Activated CD8-positive, alpha-beta memory T cell treated with anti-CD3 and anti-CD28 coated beads, Interleukin-2, amount 10 ng/mL, durations not matched to agents 7 days and 5 days (primary cell): Measurements from ENCODE around the gene ZNF296. TPM values are rescaled to one million over a fixed set of nuclear protein-coding genes. Genes with fewer than 3 reads are reported as not detected.

Source experiments
- ATAC-seq: fragments of 150-1000 bp; cut with Tn5 transposase; one replicate; pipeline ENCODE4 v1.10.0; 2021; ENCODE audit warnings: moderate library complexity
- CTCF ChIA-PET: fragments of 350-600 bp; sonication (Branson Sonifier 250); formaldehyde crosslinking; loops from one replicate; lab custom pipeline; 2021; ENCODE audit warnings: antibody characterized with exemption; lab: Charles Lee
- DNase-seq: peaks from one replicate; pipeline ENCODE4 v3.0.0-alpha.2; 2020
- H3K27ac Mint-ChIP-seq: one replicate; pipeline ENCODE4 v1.8.0; 2021; ENCODE audit warnings: mild to moderate bottlenecking, mixed read lengths
- H3K27me3 Mint-ChIP-seq: one replicate; pipeline ENCODE4 v1.8.0; 2021; ENCODE audit warnings: mixed read lengths
- H3K36me3 Mint-ChIP-seq: one replicate; pipeline ENCODE4 v1.8.0; 2021; ENCODE audit warnings: mild to moderate bottlenecking, mixed read lengths
- H3K4me1 Mint-ChIP-seq: one replicate; pipeline ENCODE4 v1.8.0; 2021; ENCODE audit warnings: mixed read lengths
- H3K4me3 Mint-ChIP-seq: one replicate; pipeline ENCODE4 v1.8.0; 2021; ENCODE audit warnings: mild to moderate bottlenecking, moderate library complexity, mixed read lengths
- H3K9me3 Mint-ChIP-seq: one replicate; pipeline ENCODE4 v1.8.0; 2022; ENCODE audit warnings: low read depth, mixed read lengths
- total RNA-seq, 2 experiments: library from RNA; stranded (reverse); gene quantifications; one replicate each; pipeline ENCODE4 v1.2.3, GENCODE V29; 2021

Gene ZNF296
- total RNA-seq, 2 experiments from 2014 or later: 5.3 to 9.5 TPM

GRCh38 chr19:45038931-45039893 is 37.1 kb downstream of the ZNF296 start, which contains the start of gene CLASRP:
Gene CLASRP (plus strand): TSS chr19:45039045. CDS start chr19:45040213, 1,168 bp downstream.
- Mint-ChIP-seq H3K4me3 (peak within 1 kb of the TSS; percentile 92), H3K27ac (peak within 1 kb of the TSS; percentile 93), H3K36me3 (peaks cover 39% of the 10 kb centered on the region), H3K27me3 (no peaks in the 10 kb centered on the region), H3K4me1 (peaks cover 28% of the 10 kb centered on the region), H3K9me3 (no peaks in the 10 kb centered on the region)
- peak; percentile 97 for ATAC-seq
- CTCF ChIA-PET: interaction anchor here (0.7 to 3.0 kb wide), 15 partner anchors 8 to 299 kb away, joined by 3 to 25 read pairs (median 3); partner anchors contain the start of genes BLOC1S3, CLPTM1, PPP1R37 and RELB
- peak; percentile 92 for DNase-seq

- no peak for ATAC-seq
- Mint-ChIP-seq H3K27ac (peak overlapping the region; percentile 19), H3K4me3 (peak overlapping the region; percentile 92), H3K4me1 (peaks cover 28% of the 10 kb centered on the region), H3K27me3 (no peaks in the 10 kb centered on the region), H3K36me3 (peaks cover 38% of the 10 kb centered on the region), H3K9me3 (no peaks in the 10 kb centered on the region)
- DNase-seq: no peak
- CTCF ChIA-PET: interaction anchor here (1.7 to 3.0 kb wide), 2 partner anchors 10 to 21 kb away, joined by 4 to 25 read pairs; no protein-coding TSS in a partner anchor
Measured at GRCh38 chr19:45037393-45038169, 38.7 kb downstream of the ZNF296 start.

- H3K9me3 Mint-ChIP-seq: no peaks in the 10 kb centered on the region
- no peak overlapping the region for H3K27ac Mint-ChIP-seq
- ATAC-seq (no peak), DNase-seq (no peak)
- CTCF ChIA-PET: no interaction called here
- peaks cover 20% of the 10 kb centered on the region for H3K4me1 Mint-ChIP-seq
- H3K36me3 Mint-ChIP-seq: peaks cover 37% of the 10 kb centered on the region
- H3K4me3 Mint-ChIP-seq: no peak overlapping the region
- H3K27me3 Mint-ChIP-seq: no peaks in the 10 kb centered on the region
Measured at GRCh38 chr19:45035755-45036154, 40.5 kb downstream of the ZNF296 start.

- H3K27ac Mint-ChIP-seq: no peak overlapping the region
- H3K36me3 Mint-ChIP-seq: peaks cover 38% of the 10 kb centered on the region
- DNase-seq (no peak), ATAC-seq (no peak)
- no peaks in the 10 kb centered on the region for H3K4me1 Mint-ChIP-seq
- H3K9me3 Mint-ChIP-seq: no peaks in the 10 kb centered on the region
- no peak overlapping the region for H3K4me3 Mint-ChIP-seq
- H3K27me3 Mint-ChIP-seq: no peaks in the 10 kb centered on the region
- CTCF ChIA-PET: interaction anchor here (0.7 kb wide), 1 partner anchor 40 kb away, joined by 3 read pairs; no protein-coding TSS in a partner anchor
Measured at GRCh38 chr19:45032421-45032820, 43.9 kb downstream of the ZNF296 start.

GRCh38 chr19:45030825-45031224 is 45.5 kb downstream of the ZNF296 start:
- H3K9me3 Mint-ChIP-seq: no peaks in the 10 kb centered on the region
- H3K27me3 Mint-ChIP-seq: no peaks in the 10 kb centered on the region
- H3K27ac Mint-ChIP-seq: no peak overlapping the region
- DNase-seq (no peak), ATAC-seq (no peak)
- no peaks in the 10 kb centered on the region for H3K4me1 Mint-ChIP-seq
- H3K4me3 Mint-ChIP-seq: no peak overlapping the region
- H3K36me3 Mint-ChIP-seq: peaks cover 40% of the 10 kb centered on the region
- CTCF ChIA-PET: no interaction called here

GRCh38 chr19:45027371-45027770 is 48.9 kb downstream of the ZNF296 start:
- ATAC-seq (no peak), DNase-seq (no peak)
- Mint-ChIP-seq H3K9me3 (no peaks in the 10 kb centered on the region), H3K4me3 (no peak overlapping the region), H3K4me1 (no peaks in the 10 kb centered on the region), H3K27me3 (no peaks in the 10 kb centered on the region), H3K27ac (no peak overlapping the region), H3K36me3 (peaks cover 24% of the 10 kb centered on the region)
- CTCF ChIA-PET: interaction anchor here (1.2 kb wide), 1 partner anchor 10 kb away, joined by 3 read pairs; no protein-coding TSS in a partner anchor

- no peaks in the 10 kb centered on the region for H3K9me3 Mint-ChIP-seq
- H3K4me3 Mint-ChIP-seq: no peak overlapping the region
- CTCF ChIA-PET: interaction anchor here (1.1 kb wide), 1 partner anchor 10 kb away, joined by 3 read pairs; no protein-coding TSS in a partner anchor
- H3K4me1 Mint-ChIP-seq: no peaks in the 10 kb centered on the region
- peaks cover 12% of the 10 kb centered on the region for H3K36me3 Mint-ChIP-seq
- no peaks in the 10 kb centered on the region for H3K27me3 Mint-ChIP-seq
- DNase-seq (no peak), ATAC-seq (no peak)
- H3K27ac Mint-ChIP-seq: no peak overlapping the region
Measured at GRCh38 chr19:45025264-45025663, 51.0 kb downstream of the ZNF296 start.

- H3K4me1 Mint-ChIP-seq: peaks cover 2% of the 10 kb centered on the region
- H3K27ac Mint-ChIP-seq: no peak overlapping the region
- H3K4me3 Mint-ChIP-seq: no peak overlapping the region
- CTCF ChIA-PET: interaction anchor here (0.5 kb wide), 1 partner anchor 196 kb away, joined by 4 read pairs; no protein-coding TSS in a partner anchor
- DNase-seq (no peak), ATAC-seq (no peak)
- H3K36me3 Mint-ChIP-seq: peaks cover 9% of the 10 kb centered on the region
- H3K27me3 Mint-ChIP-seq: no peaks in the 10 kb centered on the region
- no peaks in the 10 kb centered on the region for H3K9me3 Mint-ChIP-seq
Measured at GRCh38 chr19:45023048-45023447, 53.2 kb downstream of the ZNF296 start.

- peaks cover 8% of the 10 kb centered on the region for H3K36me3 Mint-ChIP-seq
- CTCF ChIA-PET: no interaction called here
- DNase-seq (no peak), ATAC-seq (no peak)
- peak overlapping the region; percentile 4 for H3K27ac Mint-ChIP-seq
- no peaks in the 10 kb centered on the region for H3K27me3 Mint-ChIP-seq
- H3K4me3 Mint-ChIP-seq: no peak overlapping the region
- peaks cover 5% of the 10 kb centered on the region for H3K4me1 Mint-ChIP-seq
- H3K9me3 Mint-ChIP-seq: no peaks in the 10 kb centered on the region
Measured at GRCh38 chr19:45021971-45022370, 54.3 kb downstream of the ZNF296 start.

Other genes with a start within 250 kb of the ZNF296 start
- under 1 TPM; 0.49 to 0.67 TPM for gene NECTIN2, start 230.2 kb downstream of the ZNF296 start, total RNA-seq
- gene TOMM40, start 185.2 kb downstream of the ZNF296 start, total RNA-seq: 100 to 1,000 TPM in 1 of 2 experiments, 10 to 100 TPM in 1; 66.9 to 103 TPM
- gene APOE, start 170.7 kb downstream of the ZNF296 start, total RNA-seq: under 1 TPM; 0.44 to 0.47 TPM
- gene APOC1, start 161.9 kb downstream of the ZNF296 start, total RNA-seq: 1 to 10 TPM in 1 of 2 experiments, not detected in 1; 1.9 TPM
- not detected for gene APOC4, start 134.2 kb downstream of the ZNF296 start, total RNA-seq
- not detected for gene APOC2, start 130.4 kb downstream of the ZNF296 start, total RNA-seq
- 10 to 100 TPM; 73.0 to 74.7 TPM for gene CLPTM1, start 121.1 kb downstream of the ZNF296 start, total RNA-seq
- gene RELB, start 75.0 kb downstream of the ZNF296 start, total RNA-seq: 10 to 100 TPM; 22.4 to 58.8 TPM
- 100 to 1,000 TPM; 114 to 121 TPM for gene CLASRP, start 37.4 kb downstream of the ZNF296 start, total RNA-seq
- gene GEMIN7, start 2.8 kb upstream of the ZNF296 start, total RNA-seq: 10 to 100 TPM; 26.2 to 34.4 TPM
- gene PPP1R37, start 16.7 kb upstream of the ZNF296 start, total RNA-seq: 10 to 100 TPM; 18.7 to 30.0 TPM
- under 1 TPM; 0.14 to 0.18 TPM for gene NKPD1, start 84.5 kb upstream of the ZNF296 start, total RNA-seq
- gene TRAPPC6A, start 101.8 kb upstream of the ZNF296 start, total RNA-seq: 10 to 100 TPM; 50.3 to 50.6 TPM
- gene BLOC1S3, start 102.3 kb upstream of the ZNF296 start, total RNA-seq: 10 to 100 TPM; 15.7 to 17.6 TPM
- not detected for gene EXOC3L2, start 168.9 kb upstream of the ZNF296 start, total RNA-seq
- gene MARK4, start 174.8 kb upstream of the ZNF296 start, total RNA-seq: 10 to 100 TPM; 25.9 to 29.4 TPM
- gene CKM, start 246.4 kb upstream of the ZNF296 start, total RNA-seq: not detected